LNCaP clone FGC (cell line): ENCODE results near the gene TEAD1.

Experiments
- DNase-seq: peaks from one replicate; pipeline ENCODE4 v3.0.0-alpha.2; 2011; ENCODE audit warnings: low read depth
- H3K4me3 ChIP-seq: 2 replicates; pipeline ENCODE4 v1.5.1; 2011; ENCODE audit warnings: mild to moderate bottlenecking, low read depth, low read length, control low read depth
- CTCF ChIP-seq: IDR thresholded peaks from 2 replicates; pipeline ENCODE4 v1.5.1; 2012; ENCODE audit warnings: mild to moderate bottlenecking; ENCODE audit not compliant: control insufficient read depth, insufficient read depth; ENCODE audit errors: extremely low read depth

TEAD1 gene

GRCh38 chr11:12678991-12679390 lies 4.8 kb downstream of the TEAD1 start:
- TF ChIP-seq CTCF: no peak
- H3K4me3 ChIP-seq: no peak overlapping the region

GRCh38 chr11:12679471-12679870 lies 5.2 kb downstream of the TEAD1 start:
- no peak overlapping the region for H3K4me3 ChIP-seq
- DNase-seq: no peak
- no peak for TF ChIP-seq CTCF

More at GRCh38 chr11:12678991-12679390, 4.8 kb downstream of the TEAD1 start:
- no peak for DNase-seq

- no peak for TF ChIP-seq CTCF
- H3K4me3 ChIP-seq: no peak overlapping the region
- DNase-seq: no peak
Observed at GRCh38 chr11:12680246-12680939, 6.2 kb downstream of the TEAD1 start.

GRCh38 chr11:12680940-12681258 lies 6.7 kb downstream of the TEAD1 start:
- no peak overlapping the region for H3K4me3 ChIP-seq
- no peak for TF ChIP-seq CTCF

GRCh38 chr11:12681466-12681865 lies 7.2 kb downstream of the TEAD1 start:
- H3K4me3 ChIP-seq: no peak overlapping the region
- TF ChIP-seq CTCF: no peak
- DNase-seq: no peak

More at GRCh38 chr11:12680940-12681258, 6.7 kb downstream of the TEAD1 start:
- no peak for DNase-seq

- no peak for TF ChIP-seq CTCF
- no peak for DNase-seq
- no peak overlapping the region for H3K4me3 ChIP-seq
Observed at GRCh38 chr11:12682288-12682687, 8.1 kb downstream of the TEAD1 start.

- DNase-seq: no peak
- H3K4me3 ChIP-seq: no peak overlapping the region
- no peak for TF ChIP-seq CTCF
Observed at GRCh38 chr11:12682737-12683500, 8.7 kb downstream of the TEAD1 start.
